HEK293 (cell line): ENCODE results near the gene CACNA1F.
A peak's percentile ranks its signal among the peaks of the same experiment; 100 is the strongest.

Experiments
- CTCF ChIP-seq: fragments of 450-650 bp; formaldehyde crosslinking; IDR thresholded peaks from 2 replicates; pipeline ENCODE4 v1.5.1; 2016; ENCODE audit warnings: missing biosample characterization, missing genetic modification characterization
- IKZF3 ChIP-seq: fragments of 450-650 bp; IDR thresholded peaks from 2 replicates; pipeline ENCODE4 v1.5.0; 2018; ENCODE audit warnings: missing biosample characterization, mild to moderate bottlenecking, missing genetic modification characterization, moderate library complexity
- KLF7 ChIP-seq: fragments of 450-650 bp; formaldehyde crosslinking; IDR thresholded peaks from 2 replicates; pipeline ENCODE4 v1.5.1; 2016; ENCODE audit warnings: missing biosample characterization, missing genetic modification characterization, borderline replicate concordance
- KLF8 ChIP-seq: fragments of 450-650 bp; formaldehyde crosslinking; IDR thresholded peaks from 2 replicates; pipeline ENCODE4 v1.5.1; 2016; ENCODE audit warnings: missing biosample characterization, missing genetic modification characterization
- REPIN1 ChIP-seq: fragments of 450-650 bp; formaldehyde crosslinking; IDR thresholded peaks from 2 replicates; pipeline ENCODE4 v1.5.1; 2017; ENCODE audit warnings: missing biosample characterization, missing genetic modification characterization, low read depth
- TCF7L2 ChIP-seq: IDR thresholded peaks from 2 replicates; pipeline ENCODE4 v1.6.1; 2011; ENCODE audit warnings: low read depth, mild to moderate bottlenecking, inconsistent platforms, low read length, moderate library complexity, borderline replicate concordance
- YY1 ChIP-seq: fragments of 450-650 bp; formaldehyde crosslinking; IDR thresholded peaks from 2 replicates; pipeline ENCODE4 v1.5.1; 2018; ENCODE audit warnings: missing biosample characterization, missing genetic modification characterization
- ZBTB1 ChIP-seq: fragments of 450-650 bp; formaldehyde crosslinking; IDR thresholded peaks from 2 replicates; pipeline ENCODE4 v1.5.1; 2016; ENCODE audit warnings: missing biosample characterization, missing genetic modification characterization
- ZBTB11 ChIP-seq: fragments of 450-650 bp; formaldehyde crosslinking; conservative IDR thresholded peaks from 2 replicates; pipeline ENCODE4 v1.5.1; 2016; ENCODE audit warnings: low read depth, missing biosample characterization, missing genetic modification characterization
- ZBTB17 ChIP-seq: fragments of 450-650 bp; formaldehyde crosslinking; IDR thresholded peaks from 2 replicates; pipeline ENCODE4 v1.5.1; 2016; ENCODE audit warnings: missing biosample characterization, missing genetic modification characterization
- ZBTB21 ChIP-seq: fragments of 450-650 bp; formaldehyde crosslinking; IDR thresholded peaks from 2 replicates; pipeline ENCODE4 v1.5.1; 2017; ENCODE audit warnings: missing biosample characterization, missing genetic modification characterization
- ZBTB6 ChIP-seq: fragments of 450-650 bp; formaldehyde crosslinking; IDR thresholded peaks from 2 replicates; pipeline ENCODE4 v1.5.1; 2017; ENCODE audit warnings: missing biosample characterization, missing genetic modification characterization
- ZIC2 ChIP-seq: fragments of 450-650 bp; formaldehyde crosslinking; IDR thresholded peaks from 2 replicates; pipeline ENCODE4 v1.5.1; 2016; ENCODE audit warnings: missing biosample characterization, missing genetic modification characterization
- ZNF133 ChIP-seq: fragments of 450-650 bp; formaldehyde crosslinking; IDR thresholded peaks from 2 replicates; pipeline ENCODE4 v1.5.1; 2016; ENCODE audit warnings: missing biosample characterization, missing genetic modification characterization
- ZNF184 ChIP-seq: fragments of 450-650 bp; IDR thresholded peaks from 2 replicates; pipeline ENCODE4 v1.5.1; 2018; ENCODE audit warnings: missing biosample characterization, mild to moderate bottlenecking, missing genetic modification characterization
- ZNF19 ChIP-seq: fragments of 450-650 bp; formaldehyde crosslinking; IDR thresholded peaks from 2 replicates; pipeline ENCODE4; 2016; ENCODE audit warnings: missing biosample characterization, missing genetic modification characterization, low read depth
- ZNF23 ChIP-seq: fragments of 450-650 bp; formaldehyde crosslinking; IDR thresholded peaks from 2 replicates; pipeline ENCODE4 v1.5.1; 2016; ENCODE audit warnings: missing biosample characterization, missing genetic modification characterization, borderline replicate concordance
- ZNF239 ChIP-seq: fragments of 450-650 bp; formaldehyde crosslinking; IDR thresholded peaks from 2 replicates; pipeline ENCODE4 v1.5.1; 2016; ENCODE audit warnings: missing biosample characterization, missing genetic modification characterization
- ZNF248 ChIP-seq: fragments of 450-650 bp; formaldehyde crosslinking; IDR thresholded peaks from 2 replicates; pipeline ENCODE4 v1.5.1; 2017; ENCODE audit warnings: missing biosample characterization, missing genetic modification characterization
- ZNF398 ChIP-seq: fragments of 450-650 bp; formaldehyde crosslinking; IDR thresholded peaks from 2 replicates; pipeline ENCODE4 v1.5.1; 2017; ENCODE audit warnings: missing biosample characterization, missing genetic modification characterization
- ZNF426 ChIP-seq: fragments of 450-650 bp; formaldehyde crosslinking; IDR thresholded peaks from 2 replicates; pipeline ENCODE4 v1.5.1; 2017; ENCODE audit warnings: missing biosample characterization, missing genetic modification characterization, mild to moderate bottlenecking, inconsistent platforms, moderate library complexity
- ZNF514 ChIP-seq: fragments of 450-650 bp; formaldehyde crosslinking; IDR thresholded peaks from 2 replicates; pipeline ENCODE4 v1.5.1; 2016; ENCODE audit warnings: missing biosample characterization, missing genetic modification characterization
- ZNF529 ChIP-seq: fragments of 450-650 bp; formaldehyde crosslinking; IDR thresholded peaks from 2 replicates; pipeline ENCODE4 v1.5.1; 2017; ENCODE audit warnings: missing genetic modification characterization, missing biosample characterization; ENCODE audit not compliant: insufficient replicate concordance
- ZNF558 ChIP-seq: fragments of 450-650 bp; formaldehyde crosslinking; IDR thresholded peaks from 2 replicates; pipeline ENCODE4 v1.5.1; 2016; ENCODE audit warnings: missing biosample characterization, missing genetic modification characterization
- ZNF629 ChIP-seq: fragments of 450-650 bp; formaldehyde crosslinking; IDR thresholded peaks from 2 replicates; pipeline ENCODE4 v1.5.1; 2017; ENCODE audit warnings: missing biosample characterization, missing genetic modification characterization
- ZNF701 ChIP-seq: fragments of 450-650 bp; formaldehyde crosslinking; IDR thresholded peaks from 2 replicates; pipeline ENCODE4 v1.5.1; 2016; ENCODE audit warnings: missing biosample characterization, missing genetic modification characterization
- ZNF830 ChIP-seq: fragments of 450-650 bp; IDR thresholded peaks from 2 replicates; pipeline ENCODE4 v1.5.0; 2018; ENCODE audit warnings: missing biosample characterization, missing genetic modification characterization, low read depth, mild to moderate bottlenecking, moderate library complexity
- TF ChIP-seq, protein P1 (sequence below): fragments of 450-650 bp; IDR thresholded peaks from 2 replicates; pipeline ENCODE4 v1.5.1; 2018; ENCODE audit warnings: missing biosample characterization, mild to moderate bottlenecking, missing genetic modification characterization
- TF ChIP-seq, protein P2 (sequence below): fragments of 450-650 bp; IDR thresholded peaks from 2 replicates; pipeline ENCODE4 v1.5.1; 2018; ENCODE audit warnings: missing biosample characterization, missing genetic modification characterization

The CACNA1F gene

DNA sequence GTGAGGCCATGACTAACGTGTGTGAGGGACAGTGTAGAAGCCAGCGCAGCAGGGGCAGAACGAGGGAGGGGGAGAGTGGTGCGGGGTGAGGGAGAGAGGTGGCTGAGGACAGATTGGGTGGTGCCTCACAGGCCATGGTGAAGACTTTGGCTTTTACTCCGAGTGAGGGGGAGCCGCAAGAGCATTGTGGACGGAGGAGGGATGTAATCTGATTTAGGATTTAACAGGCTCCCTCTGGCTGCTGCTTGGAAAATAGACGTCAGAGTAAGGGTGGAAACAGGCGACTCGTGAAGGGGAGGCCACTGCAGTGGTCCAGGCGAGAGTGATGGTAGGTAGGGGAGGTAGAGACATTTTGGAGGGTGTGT, 49.5 kb upstream of the CACNA1F start (continued):
- TF ChIP-seq YY1 (no peak), ZNF248 (0 out of 2 replicates have a peak, but pooled peaks have one; percentile 7), ZNF133 (tag by site-specific recombination) (no peak), KLF8 (tag by site-specific recombination) (no peak), ZNF629 (tag by site-specific recombination) (0 out of 2 replicates have a peak, but pooled peaks have one; percentile 19), CTCF (tag by site-specific recombination) (peak; percentile 79; the same call in 1 of the 2 replicates), ZBTB21 (tag by site-specific recombination) (no peak), TCF7L2 (no peak), ZBTB17 (tag by site-specific recombination) (peak; percentile 75; the same call in 1 of the 2 replicates), KLF7 (tag by site-specific recombination) (no peak), ZNF558 (tag by site-specific recombination) (no peak), ZBTB6 (no peak), ZIC2 (tag by site-specific recombination) (no peak), ZBTB1 (tag by site-specific recombination) (no peak), REPIN1 (tag by site-specific recombination) (no peak), ZNF184 (tag by site-specific recombination) (no peak), ZBTB11 (no peak), ZNF529 (tag by site-specific recombination) (no peak), ZNF701 (no peak), ZNF514 (tag by site-specific recombination) (no peak), ZNF426 (no peak), ZNF239 (tag by site-specific recombination) (no peak), ZNF830 (tag by site-specific recombination) (no peak), ZNF398 (tag by site-specific recombination) (peak; percentile 91), ZNF23 (tag by site-specific recombination) (no peak), IKZF3 (0 out of 2 replicates have a peak, but pooled peaks have one; percentile 20), ZNF19 (no peak)
- TF ChIP-seq, protein P1, sequence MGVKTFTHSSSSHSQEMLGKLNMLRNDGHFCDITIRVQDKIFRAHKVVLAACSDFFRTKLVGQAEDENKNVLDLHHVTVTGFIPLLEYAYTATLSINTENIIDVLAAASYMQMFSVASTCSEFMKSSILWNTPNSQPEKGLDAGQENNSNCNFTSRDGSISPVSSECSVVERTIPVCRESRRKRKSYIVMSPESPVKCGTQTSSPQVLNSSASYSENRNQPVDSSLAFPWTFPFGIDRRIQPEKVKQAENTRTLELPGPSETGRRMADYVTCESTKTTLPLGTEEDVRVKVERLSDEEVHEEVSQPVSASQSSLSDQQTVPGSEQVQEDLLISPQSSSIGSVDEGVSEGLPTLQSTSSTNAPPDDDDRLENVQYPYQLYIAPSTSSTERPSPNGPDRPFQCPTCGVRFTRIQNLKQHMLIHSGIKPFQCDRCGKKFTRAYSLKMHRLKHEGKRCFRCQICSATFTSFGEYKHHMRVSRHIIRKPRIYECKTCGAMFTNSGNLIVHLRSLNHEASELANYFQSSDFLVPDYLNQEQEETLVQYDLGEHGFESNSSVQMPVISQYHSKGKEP = no peak
- TF ChIP-seq, protein P2, sequence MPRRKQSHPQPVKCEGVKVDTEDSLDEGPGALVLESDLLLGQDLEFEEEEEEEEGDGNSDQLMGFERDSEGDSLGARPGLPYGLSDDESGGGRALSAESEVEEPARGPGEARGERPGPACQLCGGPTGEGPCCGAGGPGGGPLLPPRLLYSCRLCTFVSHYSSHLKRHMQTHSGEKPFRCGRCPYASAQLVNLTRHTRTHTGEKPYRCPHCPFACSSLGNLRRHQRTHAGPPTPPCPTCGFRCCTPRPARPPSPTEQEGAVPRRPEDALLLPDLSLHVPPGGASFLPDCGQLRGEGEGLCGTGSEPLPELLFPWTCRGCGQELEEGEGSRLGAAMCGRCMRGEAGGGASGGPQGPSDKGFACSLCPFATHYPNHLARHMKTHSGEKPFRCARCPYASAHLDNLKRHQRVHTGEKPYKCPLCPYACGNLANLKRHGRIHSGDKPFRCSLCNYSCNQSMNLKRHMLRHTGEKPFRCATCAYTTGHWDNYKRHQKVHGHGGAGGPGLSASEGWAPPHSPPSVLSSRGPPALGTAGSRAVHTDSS = no peak
